HG02970 (cell line): ENCODE data around the gene RAB35.

Experiments used
- ATAC-seq: cut with Tn5 transposase; IDR thresholded peaks from one replicate; pipeline ENCODE4 v1.9.1; 2021; ENCODE audit warnings: mild to moderate bottlenecking, moderate library complexity, moderate number of reproducible peaks; ENCODE audit not compliant: unreplicated experiment, low FRiP score

RAB35 gene

DNA sequence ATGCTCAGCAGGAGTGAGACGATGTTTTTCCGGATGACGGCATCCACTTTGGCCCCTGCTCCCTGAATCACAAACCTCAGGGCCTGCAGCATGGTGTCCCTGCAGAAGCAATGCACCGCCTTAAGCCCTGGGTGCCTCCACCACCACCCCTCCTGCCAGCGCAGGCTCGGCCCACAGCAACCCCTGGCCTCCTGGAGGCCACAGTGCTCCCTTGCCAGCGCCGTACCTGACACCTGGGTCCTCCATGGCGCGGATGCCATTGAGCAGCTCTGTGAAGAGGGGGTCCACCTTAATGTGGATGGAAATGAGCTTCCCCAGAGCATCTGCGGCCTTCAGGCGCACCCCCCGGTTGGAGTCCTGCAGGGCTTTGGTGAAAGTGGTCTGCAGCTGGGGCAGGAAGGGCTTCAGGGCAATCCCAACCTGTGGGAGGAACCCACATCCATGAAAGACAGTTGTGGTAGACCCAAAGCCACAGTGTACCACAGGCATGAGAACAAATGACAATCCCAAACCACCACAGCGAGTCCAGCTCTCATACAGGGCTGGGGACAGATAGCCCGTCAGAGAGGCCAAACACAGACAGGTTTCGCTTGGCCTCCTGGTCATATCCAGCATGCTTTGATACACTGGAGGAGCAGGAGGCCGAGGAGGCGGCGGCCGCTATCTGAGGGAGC lies 17.9 kb upstream of the RAB35 start:
- ATAC-seq, result no peak

DNA sequence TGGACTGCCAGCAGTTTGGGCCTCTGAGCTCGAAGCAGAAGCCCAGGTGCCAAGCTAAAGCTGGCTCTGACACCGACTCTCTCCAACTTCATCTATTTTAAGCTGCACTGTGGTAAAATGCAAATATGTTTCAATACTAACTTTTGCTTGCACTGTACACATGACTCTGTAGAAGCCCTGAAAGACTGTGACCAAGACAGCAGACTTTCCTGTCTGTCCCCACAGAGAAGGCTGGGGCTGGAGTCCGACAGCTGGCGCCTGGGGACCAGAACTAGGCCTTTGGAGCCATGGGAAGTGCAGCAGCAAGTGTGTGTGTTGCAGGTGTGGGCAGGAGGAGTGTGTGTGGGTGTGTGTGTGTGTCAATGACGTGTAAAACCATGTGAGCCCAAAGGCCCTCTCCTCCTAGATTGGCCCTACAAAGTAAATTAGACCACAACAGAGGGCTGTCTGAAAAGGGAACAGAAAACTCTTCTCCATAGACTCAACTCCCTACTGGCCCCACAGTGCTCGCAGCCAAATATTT lies 16.4 kb upstream of the RAB35 start:
- peak; percentile 69 for ATAC-seq

DNA sequence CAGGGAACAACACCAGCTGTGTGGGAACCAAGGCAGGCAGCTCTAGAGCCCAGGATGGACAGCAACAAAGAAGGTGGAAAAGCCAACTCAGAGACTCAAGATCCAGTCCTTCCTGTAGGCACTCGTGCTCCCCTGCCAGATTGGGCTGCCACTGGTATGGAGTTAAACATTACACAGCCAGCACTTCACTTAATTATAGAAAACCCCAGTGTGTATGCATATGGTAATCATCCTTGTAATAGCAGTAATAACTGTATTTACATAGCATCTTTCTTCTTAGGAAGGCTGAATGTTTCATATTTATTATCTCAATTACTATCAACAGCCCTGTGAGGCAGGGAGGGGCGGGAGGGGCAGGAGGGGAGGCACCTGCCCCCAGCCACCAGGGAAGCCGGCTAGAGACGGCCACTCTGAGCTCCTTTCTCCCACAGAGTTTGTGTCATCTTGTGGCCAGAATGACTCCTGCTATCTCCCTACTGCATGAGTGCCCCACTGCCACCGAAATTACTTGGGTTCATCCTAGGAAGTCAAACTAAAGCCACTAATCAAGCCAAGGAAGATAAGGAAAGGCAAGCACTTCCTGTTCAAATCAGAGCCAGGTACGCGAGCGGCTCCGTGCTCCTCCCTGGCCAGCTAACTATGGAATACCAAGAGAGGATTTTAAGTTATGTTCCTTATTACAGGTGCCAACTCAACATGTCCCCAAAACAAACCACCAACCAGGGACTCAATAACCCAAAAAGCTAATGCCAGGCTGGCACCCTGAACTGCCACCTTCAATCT lies 15.7 kb upstream of the RAB35 start:
- no peak for ATAC-seq

DNA sequence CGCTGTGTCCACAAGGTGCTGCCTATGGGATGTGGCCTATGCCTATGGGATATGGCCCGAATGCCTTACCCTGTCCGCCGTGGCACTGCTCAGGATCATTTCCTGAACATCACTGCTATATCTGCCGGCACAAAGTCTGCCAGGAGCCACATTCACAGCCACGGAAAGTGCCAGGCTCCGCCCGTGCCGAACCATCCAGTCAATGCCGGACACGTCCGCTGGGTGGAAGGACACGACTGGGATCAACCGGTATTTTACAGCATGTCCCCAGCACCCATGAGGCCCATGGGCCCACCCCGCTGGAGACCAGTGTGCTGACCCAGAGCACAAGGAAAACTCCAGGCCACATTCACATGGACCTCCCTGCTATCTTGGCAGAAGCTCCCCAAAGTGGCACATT lies 14.6 kb upstream of the RAB35 start:
- no peak for ATAC-seq

DNA sequence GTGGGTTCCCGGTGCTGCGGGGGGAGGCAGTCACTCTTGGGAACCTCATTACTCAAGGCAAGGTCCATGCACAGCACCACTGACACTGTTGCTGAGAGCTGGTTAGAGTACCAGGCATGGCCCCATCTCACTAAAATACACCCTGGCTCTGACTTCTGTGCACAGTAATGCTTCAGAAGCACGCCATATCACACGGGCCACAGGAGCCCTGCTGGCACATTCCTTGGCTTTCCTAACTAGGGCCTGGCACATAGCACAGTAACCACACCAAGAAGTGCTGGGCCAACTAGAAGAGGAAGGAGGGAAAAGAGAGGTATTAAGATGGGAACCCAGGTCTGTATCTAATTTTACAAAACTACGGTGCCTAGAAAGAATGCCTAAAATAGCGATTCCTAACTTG lies 13.5 kb upstream of the RAB35 start:
- no peak for ATAC-seq

DNA sequence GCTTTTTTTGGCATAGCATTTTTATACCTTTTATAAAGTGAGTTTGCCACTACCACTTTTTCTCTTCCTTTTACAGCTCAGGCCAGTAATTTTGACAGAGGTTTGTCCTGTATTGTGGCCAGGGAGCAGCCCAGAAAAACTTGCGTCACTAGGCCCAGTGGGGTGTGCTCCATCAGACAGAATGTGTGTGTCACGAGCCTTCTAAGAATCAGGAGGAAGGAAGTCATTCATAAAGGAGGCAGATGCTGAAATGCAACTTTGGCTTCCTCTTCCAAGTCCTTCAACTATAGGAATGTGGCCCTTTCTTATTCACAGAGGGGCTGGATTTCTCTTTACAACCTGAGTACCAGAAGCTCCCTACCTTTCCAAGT lies 10.1 kb upstream of the RAB35 start:
- ATAC-seq, result no peak

DNA sequence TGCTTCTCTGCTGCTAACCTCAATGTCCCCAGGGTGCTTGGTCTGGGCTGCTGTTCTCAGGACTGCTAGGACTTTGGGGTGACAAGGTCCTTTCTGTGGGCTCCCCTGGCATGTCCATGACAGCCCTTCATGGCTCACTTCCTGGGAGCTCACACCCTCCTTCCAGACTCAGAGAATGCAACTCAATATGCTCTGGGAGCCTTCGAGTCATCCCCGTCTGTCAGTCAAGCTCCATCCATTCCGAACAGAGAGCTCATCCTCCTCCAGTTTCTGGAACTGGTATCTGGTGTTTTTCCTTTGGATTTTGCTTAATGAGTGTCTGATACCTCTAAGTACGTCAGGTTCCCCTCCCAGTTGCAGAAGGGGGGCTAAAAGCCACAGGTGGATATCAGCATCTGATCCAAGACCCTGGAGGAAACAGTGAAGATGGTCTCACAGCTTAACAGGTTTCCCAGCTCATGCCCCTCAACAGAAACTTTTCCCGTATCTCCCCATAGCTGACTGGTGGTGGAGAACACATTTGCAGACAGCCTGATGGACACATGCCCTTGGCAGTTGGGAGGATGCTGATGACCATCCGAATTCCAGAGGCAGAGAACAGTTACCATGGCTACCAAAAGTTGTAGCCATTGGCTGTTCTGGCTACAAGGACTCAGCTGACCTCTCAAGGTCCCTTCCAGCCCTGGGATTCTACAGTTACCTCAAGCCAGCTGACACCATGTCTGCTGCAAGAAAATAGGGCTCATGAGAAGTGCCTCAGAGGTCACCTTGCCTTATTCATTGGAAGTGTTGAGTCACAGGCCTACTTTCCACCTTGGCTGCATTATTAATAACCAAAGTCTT lies 9.5 kb upstream of the RAB35 start:
- ATAC-seq, result no peak

DNA sequence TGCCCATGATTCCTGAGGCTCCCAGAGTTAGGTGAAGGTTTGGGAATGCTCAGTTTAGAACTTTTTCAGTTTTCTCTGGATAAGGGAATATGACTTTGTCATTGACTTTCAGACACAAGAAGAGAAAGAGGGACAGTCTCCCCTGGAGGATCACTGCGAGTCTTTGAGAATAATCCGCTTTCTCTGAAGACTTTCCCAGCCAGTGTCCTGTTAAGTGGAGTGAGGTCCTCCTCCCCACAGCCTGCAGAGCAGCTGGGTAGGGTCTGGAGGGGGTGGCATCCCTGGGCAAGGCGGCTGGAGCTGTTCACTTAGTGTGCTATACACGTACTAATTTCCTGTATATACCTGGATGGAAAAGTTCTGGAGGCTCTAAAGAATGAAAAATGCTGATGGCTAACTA lies 8.5 kb upstream of the RAB35 start:
- ATAC-seq, result no peak

DNA sequence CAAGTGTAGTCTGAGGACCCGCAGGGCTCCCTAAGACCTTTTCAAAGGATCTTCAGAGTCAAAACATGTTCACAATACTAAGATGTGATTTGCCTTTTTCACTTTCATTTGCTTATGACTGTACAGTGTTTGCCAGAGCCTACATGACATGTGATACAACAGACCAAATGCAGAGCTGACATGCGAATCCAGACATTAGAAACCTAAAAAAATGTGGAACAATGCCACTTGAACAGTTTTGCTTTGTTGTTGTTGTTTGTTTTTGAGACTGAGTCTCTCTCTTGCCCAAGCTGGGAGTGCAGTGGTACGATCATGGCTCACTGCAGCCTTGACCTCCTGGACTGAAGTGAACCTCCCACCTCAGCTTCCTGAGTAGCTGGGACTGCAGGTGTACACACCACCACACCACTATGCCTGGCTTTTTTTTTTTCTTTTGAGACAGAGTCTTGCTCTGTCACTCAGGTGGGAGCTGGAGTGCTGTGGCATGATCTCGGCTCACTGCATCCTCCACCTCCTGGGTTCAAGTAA lies 5.3 kb upstream of the RAB35 start:
- no peak for ATAC-seq

DNA sequence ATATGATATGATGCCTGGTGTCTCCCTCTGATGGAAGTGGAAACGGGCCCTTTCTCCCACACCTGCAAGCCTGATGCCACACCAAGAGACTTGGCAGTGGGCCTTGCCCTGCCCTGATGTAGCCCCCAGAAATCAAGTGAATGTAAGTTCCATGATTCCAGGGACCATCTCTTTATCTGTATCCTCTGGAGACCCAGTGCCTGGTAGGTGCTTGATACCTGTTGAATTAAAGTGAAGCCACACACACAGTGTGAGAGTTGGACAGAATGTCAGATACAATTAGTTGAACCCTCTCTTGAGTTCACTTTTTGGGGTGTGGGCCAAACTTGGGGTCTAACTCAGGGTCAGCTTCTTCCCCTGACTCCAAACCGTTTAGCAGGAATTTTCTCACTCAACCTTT lies 4.8 kb upstream of the RAB35 start:
- ATAC-seq, result no peak

DNA sequence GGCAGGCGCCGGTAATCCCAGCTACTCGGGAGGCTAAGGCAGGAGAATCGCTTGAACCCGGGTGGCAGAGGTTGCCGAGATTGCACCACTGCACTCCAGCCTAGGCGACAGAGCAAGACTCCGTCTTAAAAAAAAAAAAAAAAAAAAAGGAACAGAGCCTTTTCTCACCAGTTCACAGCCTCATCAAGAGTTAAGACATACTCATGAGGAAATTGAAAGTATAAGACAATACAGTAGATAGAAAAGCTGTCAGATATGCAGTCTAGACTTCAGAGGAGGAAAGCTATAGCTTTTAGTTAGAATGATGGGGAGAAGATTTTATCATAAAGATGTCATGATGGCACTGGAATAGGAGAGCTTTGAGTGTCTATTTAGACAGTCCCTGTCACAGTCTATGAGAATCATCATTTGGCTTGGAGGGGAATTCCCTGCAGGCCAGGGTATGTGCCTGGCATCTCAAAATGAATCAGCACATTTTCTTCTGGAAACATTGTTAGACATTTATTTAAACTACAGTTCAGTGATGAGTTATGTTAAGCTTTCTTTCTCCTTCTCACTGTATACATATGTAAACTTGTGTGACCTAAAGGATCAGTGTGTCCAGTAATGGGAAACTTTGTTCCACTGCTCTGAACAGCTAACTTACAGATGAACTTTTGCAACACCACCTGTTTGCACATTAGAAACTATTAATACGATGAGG lies 2.9 kb upstream of the RAB35 start:
- no peak for ATAC-seq

DNA sequence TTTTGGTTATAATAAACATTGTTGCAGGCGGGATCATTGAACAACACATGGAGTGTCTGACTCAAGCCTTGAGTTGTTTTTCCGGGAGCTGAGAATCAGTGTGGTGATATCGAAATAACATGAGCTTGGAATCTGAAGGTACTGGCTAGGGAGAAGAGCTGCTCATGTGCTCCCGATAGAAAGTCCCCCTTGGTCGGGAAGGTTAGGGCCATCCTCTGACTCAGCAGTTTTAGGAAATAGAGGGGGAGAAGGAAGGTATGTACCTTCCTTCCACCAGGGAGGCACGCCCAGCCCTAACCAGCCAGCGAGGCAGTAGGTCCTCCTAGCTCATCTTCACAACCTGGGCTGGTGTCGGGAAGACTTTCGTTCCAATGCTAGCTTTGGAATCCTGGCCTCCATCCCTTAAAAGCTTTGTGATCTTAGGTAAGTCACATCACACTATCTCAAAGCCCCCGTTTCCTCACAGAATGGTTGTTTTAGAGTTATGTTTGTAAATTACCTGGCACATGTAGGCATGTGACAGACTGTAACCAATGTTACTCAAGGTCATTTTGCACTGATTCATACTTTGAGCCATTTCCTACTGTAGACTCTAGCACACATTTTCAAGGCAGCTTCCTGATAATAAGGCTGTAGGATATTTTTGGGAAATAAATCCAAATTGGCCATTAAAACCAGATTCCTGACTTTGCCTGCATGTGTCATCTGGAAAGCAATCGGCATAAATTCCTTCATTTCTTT lies 1.9 kb upstream of the RAB35 start:
- ATAC-seq, result no peak

DNA sequence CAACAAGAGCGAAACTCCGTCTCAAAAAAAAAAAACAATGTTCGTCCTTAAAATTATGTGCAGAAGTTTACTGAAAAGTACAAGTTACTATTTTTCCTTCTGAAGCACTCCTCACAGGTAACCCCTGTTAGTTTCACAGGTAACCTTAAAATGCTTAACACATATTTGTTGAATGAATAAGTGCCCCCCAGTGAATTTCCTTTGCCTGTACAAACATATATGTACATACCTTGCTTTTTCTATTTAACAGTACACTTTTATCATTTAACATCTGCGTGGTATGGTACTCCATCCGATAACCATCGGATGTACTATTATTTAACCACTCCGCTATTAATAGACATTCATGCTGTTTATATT lies 1.4 kb upstream of the RAB35 start:
- ATAC-seq, result no peak

DNA sequence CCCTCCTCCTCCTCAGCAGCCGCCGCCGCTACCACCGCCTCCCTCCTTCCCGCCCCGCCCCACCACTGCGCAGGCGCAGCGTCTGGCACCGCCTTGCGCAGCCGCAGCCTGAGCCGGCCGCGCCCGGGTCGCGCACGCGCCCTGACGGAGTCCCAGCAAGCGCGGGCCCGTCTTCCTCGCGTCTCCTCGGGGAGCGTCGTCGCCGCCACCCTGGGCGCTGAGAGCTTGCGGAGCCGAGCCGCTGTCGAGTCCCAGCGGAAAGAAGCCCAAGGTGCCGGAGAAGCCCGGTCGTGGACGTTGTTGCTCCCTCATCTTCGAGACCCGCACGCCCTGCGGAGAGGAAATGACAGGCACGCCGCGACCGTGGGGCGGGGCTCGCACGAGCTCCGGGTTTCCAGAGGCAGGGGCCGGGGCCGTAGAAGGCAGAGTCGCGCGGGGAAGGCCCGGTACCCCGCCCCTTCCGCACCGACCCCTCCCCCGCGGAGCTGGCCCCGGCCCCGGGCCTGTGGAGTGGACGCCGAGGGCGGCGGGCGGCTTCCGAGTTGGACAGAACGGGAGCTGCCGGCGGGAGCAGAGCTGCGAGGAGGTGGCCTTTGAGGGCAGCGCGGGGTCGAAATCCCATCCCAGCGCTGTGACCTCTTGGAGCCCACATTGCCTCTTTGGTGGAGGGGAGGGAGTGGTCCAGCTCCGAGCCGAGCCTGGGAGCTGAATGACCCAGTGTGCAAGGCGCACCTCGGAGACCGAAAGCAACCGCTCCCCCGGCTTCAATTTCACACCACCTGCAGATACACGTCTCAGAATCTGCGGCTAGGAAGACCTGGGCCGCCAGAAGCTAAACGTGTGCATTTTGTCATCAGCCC lies 469 bp upstream of the RAB35 start:
- ATAC-seq, result peak; percentile 59

DNA sequence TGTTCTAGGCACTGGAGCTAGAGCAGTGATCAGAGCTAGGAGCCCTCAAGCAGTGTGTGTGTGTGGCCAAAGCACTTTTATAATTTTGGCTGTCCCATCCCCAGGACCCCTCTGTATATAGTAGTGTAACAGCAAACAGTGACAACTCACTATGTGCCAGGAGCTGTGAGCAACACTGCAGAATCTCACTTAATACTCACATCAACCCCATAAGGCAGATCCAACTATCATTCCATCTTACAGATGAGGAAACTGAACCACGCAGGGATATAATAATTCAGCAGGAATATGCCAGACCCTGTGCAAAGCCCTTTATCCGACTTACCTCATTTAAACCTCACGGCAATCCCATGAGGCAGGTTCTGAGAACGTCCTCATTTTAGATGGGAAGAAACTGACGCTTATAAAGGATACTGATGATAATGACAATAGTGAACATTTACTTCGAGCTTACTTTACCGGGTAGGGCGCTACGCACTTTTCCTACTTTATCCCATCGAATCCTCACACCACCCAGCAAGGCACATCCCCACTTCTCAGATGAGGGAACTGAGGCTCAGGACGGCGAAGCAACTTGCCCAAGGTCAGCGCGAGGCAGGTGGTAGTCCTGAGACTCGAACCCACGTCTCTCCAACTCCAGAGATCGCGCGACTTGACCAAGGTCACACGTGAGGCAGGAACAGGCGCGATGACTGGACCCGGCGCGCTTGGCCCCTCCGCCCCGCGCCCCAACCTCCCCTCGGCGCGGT lies 687 bp downstream of the RAB35 start:
- ATAC-seq, result no peak

DNA sequence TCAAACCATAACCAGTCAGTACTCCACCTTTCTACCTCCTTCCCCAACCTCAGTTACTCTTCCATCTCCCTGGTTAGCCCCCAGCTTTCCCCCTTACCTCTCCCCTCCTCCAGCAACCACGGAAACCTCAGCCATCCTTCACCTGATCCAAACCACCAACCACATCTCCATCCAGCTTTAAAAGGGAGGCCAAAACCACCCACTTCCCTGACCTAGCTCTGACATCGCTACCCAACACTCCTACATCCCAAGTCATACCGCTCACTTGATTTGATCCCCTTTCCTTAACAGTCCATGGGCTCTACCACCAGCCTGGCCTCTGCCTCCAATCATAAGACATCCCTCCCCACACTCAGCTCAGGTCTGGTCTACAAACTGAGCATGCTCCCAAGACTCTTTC lies 1.5 kb downstream of the RAB35 start:
- ATAC-seq, result no peak

DNA sequence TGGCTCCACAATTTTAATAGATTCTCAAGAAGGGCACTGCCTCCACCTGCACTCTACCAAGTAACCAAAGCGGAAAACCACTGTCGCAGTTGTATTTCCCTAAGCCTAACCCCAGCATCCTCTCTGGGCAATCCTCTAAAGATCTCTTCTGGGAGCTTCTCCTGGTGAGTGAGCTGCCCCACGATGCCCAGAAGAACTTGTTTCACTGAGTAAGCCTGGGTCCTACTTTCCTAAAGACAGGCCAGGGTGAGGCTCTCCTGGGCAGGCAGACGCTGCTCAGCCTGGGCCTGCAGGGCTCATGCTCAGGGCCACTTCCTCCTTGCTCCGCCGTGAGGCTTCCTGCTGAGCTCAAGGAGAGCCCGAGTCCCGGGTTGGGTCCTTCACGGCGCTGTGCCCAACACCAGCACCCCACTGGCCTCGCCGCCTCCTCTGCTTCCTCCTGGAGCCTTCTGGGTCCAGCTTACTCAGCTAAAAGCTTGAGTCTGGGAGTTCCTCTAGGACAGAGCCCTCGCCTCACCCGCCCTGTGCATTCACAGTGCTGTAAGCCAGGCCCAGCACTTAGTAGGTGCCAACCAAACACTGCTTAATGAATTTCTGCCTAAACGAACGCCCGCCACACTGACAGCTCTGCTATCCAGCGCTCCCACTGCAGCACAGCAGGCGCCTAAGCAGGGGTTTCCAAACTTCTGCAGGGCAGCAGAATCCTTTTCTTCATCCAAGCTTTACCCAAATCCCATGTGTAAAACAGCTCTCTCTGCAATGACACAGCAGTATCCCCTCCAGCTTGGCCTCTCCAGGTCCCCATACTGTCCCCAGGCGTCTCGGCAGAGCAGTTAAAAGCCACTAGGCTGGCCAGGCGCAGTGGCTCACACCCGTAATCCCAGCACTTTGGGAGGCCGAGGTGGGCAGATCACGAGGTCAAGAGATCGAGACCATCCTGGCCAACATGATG lies 5.7 kb downstream of the RAB35 start:
- ATAC-seq, result peak; percentile 53
